HK-2 (cell line): ENCODE data around the gene FKBP9.
"Not testable (repeated sequence)": the region's sequence is repeated elsewhere in the genome, so short reads cannot be mapped to it uniquely, and the experiment has no call there.

Experiments
- DNase-seq: peaks from one replicate; pipeline ENCODE4 v3.0.0-alpha.2; 2018; ENCODE audit not compliant: unreplicated experiment

Gene FKBP9

DNA sequence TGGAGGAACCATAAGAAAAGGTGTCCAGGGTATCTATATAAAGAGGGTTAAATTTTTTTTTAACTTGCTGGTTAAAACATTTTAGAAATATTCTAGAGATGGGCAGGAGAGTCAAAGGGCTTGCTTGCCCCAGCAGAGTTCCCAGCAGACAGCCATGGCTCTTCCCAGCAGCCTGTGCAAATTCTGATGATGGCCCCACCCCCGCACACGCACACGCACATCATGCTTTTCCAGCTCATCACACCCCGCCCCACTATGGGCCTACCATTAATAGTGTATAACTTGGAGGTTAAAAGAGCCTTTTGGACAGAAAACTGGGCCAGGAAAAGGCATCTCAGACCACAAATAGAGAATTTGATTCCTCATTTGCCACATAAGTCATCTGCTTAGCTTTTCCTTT lies 48.5 kb downstream of the FKBP9 start:
- not testable (repeated sequence) for DNase-seq

DNA sequence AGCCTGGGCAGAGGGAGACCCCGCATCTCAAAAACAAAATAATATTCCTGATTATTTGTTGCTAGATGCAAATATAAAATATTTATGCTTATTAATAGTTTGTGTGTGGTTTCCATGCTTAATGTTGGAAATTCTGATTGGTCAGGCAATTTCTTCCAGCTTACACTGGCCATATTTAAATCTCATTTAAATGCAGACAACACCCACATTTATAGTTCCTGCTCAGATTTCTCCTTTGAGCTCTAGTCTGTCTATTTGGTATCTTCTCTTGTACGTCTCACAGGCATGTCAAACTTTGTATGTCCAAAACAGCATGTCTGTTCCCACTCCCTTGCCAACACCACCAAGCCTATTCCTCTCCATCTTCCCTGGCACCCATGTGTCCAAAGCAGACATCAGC lies 52.5 kb downstream of the FKBP9 start:
- no peak for DNase-seq

DNA sequence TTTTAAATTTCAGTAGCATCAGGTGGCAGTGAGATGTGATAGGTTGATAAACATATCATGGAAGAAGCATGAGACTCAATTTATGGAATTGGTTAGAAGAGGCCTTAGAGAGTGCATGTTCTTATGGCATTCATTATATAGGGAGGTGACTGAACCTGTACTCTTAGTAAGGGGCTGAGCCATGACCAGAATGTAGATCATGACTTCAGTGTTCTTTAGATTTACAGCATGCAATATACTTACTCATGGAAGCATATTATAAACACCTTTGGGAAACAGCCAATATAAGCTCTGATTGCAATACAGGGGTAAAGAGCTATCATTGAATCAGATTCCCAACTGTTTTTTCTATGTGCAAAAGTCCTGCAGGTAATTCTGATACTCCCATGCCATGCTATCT lies 55.1 kb downstream of the FKBP9 start:
- DNase-seq = no peak

DNA sequence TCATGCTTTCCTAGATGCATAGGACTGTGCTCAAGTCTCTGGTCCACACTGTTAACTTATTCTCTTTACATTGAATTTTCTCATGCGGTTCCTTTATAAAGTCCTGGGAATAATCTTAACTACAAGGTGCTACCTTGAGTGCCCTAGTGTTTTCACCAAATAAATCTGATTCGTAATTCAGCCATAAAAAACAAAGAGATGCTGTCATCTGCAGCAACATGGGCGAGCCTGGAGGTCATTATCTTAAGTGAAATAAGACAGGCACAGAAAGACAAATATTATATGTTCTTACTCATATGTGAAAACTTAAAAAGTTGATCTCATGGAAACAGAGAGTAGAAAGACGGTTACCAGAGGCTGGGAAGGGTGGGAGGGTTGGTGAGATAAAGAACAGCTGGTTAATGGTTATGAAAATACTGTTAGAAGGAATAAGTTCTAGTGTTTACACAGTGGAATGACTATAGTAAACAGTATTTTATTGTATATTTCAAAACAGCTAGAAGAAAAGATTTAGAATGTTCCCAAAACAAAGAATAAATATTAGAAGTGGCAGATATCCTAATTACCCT lies 67.0 kb downstream of the FKBP9 start:
- no peak for DNase-seq

DNA sequence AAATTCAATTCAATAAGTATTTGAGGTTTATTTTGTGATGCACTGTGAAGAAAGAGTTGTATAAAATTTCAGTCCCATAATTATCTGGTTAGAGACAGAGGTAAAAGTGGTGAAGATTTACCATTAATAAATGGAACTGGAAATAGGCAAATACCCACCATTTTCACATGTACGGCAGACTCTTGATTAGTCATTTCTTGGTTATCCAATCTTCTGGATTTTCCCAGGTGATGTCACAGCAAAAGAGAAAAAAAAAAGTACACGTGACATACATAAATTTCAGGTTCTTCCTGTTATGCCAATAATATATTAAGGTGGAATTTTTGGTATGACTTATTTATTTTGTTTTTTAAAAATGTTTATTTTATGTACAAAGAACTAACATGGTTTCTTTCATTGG lies 78.5 kb downstream of the FKBP9 start:
- no peak for DNase-seq

DNA sequence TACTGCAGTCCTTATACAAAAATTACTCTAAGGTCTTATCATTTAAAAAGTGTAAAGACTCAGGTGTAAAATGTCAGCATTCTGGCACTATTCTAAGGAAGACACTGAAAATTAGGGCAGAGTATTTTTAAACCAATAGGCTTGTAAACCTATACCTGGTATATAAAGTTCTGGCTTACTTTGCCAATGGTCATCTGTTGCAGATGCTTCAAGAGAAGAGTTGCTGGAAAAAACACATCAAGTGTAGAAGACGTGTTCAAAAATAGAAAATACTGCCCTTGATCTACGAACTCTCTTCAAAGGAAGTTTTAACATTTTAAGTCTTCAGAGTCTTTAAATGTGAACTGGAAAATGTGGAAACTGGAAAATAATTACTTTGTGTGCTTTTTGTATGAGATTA lies 81.4 kb downstream of the FKBP9 start:
- no peak for DNase-seq

DNA sequence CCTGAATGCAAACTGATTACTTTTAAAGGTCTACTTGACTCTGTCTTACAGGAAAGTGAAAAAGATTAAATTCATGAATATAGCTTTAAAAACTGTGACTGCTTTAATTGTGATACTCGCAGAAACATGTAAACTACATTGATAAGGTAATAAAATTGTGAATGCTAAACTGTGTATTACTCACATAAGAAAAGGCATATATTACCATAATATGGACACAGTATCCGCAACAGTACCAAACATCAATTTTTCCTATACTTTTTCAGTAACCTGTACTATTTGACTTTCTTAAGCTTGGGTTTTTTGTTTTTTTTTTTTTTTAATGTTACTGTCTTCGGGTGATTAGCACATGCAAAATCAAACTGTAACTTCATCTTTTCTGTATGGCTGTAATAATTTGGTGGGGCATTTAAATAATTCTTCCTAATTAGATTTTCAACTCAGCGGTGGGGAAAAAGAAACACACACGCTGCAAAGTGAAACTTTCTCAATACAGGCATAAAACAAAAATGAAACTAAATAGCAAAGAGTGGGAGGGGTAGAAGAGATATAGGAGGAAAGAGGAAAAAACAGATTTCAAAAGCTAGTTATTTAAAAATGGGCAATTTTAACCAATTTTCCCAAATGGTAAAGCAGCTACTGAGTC lies 82.1 kb downstream of the FKBP9 start:
- no peak for DNase-seq

DNA sequence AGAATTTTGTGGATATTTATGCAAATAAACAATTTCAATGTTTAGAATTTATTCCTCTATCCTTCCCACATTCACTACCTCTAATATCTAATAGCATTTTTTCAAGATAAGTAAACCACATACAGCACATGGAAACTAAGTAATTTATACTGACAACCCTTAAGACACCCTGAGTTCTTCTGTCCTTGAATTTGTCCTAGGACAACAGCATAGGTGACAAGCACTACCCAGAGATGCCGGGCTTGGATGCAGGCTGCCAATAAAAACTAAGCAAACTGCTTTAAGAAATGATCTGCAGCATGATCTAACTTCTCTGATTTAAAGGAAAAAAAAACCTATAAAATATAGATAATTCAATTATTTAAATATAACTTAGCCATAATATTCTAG lies 82.7 kb downstream of the FKBP9 start:
- DNase-seq = no peak

DNA sequence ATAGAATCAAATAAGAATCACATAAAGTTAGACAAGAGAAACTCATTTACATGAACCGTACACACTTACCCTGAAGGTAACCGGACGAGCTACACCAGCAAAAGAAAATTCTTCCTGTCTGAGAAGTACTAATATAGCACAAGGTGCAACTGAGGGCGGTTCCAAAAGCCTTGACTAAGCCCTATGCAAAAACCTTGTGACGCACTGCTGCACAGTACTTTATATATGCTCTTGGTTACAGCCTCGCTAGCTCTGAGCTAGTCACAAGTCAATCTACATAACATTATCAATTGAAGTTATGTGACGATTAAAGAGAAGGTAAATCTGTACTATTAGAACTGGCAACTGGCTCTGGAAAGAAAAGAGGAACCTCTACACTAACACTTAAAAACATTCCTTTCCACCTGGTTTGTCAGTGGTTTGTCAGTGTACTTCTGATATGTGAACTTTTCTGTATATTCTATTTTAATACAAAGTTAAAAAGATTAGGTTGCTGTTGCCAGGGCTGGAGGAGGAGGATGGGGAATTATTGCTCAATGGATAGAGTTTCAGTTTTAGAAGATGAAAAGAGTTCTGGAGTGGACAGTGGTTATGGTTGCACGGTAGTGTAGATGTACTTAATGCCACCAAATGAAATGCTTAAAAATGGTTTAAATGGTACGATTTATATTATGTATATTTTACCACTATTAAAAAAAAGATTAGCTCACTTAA lies 83.7 kb downstream of the FKBP9 start:
- DNase-seq = peak; percentile 6

DNA sequence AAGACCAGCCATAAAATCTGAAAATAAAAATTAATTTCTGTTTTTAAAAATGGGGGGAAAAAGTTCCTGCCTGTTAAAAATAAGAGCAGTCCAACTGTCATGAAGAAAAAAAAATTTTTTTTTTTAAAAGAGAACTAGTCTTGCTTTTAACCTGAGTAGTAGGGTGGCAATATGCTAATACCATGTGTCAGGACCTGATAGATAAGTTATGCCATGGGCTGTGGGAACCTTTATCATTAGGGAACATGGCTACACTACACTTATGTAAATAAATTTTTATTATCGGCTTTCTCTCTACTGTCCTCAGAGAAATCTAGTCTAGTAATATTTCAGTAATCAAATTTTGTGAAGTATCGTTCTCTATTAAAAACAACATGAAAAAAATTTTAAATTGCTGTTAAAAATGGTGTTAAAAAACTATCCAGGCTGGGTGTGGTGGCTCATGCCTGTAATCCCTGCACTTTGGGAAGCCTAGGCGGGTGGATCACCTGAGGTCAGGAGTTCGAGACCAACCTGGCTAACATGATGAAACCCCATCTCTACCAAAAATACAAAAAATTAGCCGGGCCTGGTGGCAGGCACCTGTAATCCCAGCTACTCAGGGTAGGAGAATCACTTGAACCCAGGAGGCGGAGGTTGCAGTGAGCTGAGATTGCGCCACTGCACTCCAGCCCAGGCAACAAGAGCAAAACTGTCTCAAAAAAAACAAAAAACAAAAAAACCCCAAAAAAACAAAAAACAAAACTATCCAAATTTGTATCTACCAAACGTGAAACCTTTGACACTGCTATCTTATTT lies 84.6 kb downstream of the FKBP9 start:
- DNase-seq = no peak

DNA sequence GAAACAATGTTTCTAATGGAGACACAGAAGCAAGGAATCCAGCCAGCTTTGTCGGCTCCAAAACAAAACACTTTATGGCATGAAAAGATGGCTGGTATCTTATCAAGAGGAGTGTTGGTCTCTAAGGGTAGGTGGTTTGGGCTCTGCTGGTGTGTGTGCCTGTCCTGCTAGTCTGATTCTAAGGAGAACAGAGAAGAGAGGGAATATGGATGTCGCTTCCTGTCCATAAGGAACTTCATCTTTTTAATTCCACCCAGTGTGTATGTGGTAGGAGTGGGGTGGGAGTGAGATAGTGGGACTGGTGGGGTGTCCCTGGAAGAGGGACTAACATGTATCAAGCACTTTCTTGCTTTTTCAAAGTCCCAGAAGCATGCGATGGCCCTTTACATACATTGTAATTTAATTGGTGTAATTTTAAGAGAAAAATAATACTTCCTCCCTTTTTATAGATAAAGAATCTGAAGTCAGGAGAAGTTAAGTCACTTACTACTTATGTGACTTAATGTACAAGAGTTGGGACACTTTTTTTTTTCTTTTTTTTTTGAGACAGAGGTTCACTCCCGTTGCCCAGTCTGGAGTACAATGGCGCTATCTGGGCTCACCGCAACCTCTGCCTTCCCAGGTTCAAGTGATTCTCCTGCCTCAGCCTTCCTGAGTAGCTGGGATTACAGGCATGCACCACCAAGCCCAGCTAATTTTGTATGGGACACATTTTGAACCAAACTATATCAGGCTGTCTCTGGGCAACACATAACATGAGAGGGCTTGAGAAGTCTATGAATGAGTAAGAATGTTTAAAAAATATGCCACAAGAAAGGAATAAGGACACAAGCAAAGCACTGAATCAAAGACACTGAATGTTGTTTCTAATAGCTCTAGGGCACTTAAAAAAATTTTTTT lies 86.5 kb downstream of the FKBP9 start:
- DNase-seq = no peak

DNA sequence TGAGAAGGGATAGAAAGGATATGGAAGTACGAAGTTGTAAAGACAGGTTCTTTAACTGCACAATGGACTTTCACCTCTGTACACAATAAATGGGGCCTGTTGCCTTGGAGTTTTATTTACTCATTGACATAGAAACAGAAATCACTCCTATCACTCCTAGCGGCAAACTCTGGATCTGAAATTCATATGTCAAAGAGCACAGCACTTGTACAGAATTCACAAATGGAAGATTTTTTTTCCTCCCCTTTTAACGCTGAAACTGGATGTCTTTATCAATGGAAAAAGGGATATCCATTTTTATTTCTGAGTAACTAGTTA lies 87.1 kb downstream of the FKBP9 start:
- DNase-seq = no peak

DNA sequence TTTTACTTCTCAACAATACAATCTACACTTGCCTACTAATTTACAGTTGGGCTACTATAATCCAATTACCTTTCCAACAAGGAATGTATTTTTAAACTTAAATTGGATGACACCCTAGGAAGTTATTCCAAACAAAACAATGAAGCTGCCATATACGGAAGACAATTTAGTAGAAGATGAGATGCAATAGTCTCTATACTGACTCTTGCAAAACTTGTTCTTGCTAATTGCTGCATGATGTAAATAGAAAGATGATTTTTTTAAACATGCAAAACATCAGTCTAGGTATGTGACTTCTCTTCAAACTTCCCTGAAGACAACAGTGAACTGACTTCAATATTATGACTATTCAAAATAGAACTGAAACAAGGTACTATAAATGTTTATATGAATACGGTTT lies 87.7 kb downstream of the FKBP9 start:
- no peak for DNase-seq

DNA sequence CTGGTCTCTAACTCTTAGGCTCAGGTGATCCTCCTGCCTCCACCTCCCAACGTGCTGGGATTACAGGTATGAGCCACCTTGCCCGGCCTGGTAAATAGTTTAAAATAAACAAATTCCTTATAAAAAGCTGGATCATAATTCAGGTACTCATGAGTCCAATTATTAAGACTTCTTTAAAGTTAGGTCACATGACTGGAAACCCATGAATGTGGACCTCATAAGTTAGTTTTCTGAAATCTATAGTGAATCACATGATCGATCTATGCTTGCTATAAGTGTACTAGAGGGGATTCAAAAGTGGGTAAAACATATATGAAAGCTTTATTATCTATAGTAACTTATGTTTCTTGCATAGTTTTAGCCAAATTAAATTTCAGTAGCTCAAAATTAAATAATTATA lies 91.0 kb downstream of the FKBP9 start:
- DNase-seq = no peak

DNA sequence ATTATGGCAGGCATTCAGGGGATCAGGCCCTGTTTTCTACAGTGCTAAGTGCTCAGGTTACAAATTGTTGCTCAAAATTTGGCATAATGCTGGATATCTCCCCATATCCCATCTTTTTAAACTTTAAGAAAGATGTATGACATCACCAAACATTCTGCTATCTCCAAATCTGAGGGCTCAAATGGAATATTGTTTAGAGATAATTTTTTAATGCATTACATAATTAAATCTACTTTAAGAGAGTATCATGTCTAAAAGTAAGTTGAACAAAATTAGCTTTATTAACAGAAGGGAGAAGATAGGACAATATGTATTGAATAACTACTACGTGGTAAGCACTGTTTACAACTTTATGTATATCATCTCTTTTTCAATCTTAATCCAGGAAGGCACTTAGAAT lies 91.5 kb downstream of the FKBP9 start:
- no peak for DNase-seq

DNA sequence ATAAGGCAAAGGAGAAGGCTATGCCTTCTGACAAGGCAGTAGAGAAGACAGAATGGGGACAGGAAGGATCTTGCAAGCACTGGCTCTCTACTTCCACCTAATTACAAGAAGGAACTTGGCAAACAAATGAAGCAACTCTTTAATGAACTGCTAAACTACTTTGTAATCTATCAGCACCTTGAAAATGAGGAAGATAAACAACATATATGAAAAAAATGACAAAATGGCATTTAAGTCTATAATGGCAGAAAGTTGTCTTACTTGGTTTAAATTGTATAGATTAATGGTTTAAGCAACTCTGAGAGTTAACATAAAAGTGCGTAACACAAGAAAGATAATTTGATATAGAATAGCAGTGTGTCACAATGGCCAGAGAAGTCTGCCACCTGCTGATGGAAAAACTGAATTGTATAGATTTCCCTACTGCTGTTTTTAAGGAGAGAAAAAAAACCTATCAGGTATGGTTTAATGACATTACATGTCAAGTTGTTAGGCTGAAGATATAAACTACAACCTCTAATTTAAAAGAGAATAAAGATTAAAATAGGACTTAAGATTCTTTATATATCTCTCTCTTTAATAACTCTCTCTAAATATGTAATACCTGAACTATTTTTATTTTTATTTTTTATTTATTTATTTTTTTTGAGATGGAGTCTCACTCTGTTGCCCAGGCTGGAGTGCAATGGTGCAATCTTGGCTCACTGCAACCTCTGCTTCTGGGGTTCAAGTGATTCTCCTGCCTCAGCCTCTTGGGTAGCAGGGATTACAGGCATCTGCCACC lies 93.5 kb downstream of the FKBP9 start:
- no peak for DNase-seq

DNA sequence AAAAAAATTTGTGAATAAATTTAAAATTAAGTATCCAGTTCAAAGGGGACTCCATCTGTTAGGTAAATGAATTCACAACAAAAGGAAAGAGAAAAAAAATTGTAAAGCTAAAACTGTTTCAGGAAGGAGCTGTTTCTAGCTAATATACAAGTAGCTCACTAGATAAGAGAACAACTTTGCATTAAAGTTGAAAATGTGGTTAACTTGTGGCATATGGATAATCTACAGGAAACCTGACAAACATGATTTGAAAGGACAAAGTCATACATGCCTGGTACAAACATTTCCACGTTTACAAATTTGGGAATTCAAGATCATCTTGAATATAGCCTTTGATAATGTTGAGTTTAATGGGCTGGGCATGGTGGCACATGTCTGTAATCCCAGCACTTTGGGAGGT lies 96.5 kb downstream of the FKBP9 start:
- no peak for DNase-seq

DNA sequence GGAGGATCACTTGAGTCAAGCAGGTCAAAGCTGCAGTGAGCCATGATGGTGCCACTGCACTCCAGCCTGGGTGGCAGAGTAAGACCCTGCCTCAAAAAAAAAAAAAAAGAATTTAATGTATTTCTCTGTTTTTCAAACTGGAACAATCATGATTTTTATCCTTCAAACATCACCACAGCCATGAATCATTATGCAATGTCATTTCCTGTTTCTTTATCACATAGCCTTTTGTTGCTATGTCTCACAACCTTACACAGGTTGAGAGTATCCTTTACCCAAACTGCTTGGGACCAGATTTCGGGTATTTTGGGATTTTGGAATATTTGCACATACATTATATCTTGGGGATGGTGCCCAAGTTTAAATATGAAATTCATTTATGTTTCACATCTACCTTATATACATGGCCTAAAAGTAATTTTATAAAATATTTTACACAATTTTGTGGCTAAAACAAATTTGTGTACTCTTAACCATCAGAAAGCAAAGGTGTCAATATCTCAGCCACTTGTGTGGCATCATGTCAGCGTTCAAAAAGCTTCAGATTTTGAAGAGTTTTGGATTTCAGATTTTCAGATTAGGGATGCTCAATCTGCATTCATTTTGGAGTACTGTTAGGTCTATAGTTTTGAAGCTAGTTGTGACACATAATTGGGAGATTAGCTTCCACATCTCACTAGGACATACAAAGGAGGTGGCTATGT lies 97.2 kb downstream of the FKBP9 start:
- DNase-seq = no peak

DNA sequence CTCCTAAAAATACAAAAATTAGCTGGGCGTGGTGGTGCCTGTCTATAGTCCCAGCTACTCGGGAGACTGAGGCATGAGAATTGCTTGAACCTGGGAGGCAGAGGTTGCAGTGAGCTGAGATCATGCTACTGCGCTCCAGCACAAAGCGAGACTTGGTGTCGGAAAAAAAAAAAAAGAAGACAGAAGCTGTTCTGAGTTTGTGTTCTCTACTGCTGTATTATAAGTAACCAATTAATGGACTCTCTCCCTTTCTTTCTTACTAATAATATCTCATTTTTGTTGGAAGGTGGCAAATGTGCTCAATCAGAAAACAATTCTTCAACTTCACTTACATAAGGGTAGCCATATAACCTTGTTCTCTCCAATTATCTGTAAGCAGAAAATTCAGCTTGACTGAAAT lies 97.9 kb downstream of the FKBP9 start:
- no peak for DNase-seq
